Thyroid gland (tissue), 4 donors: ENCODE results near the gene EIF3A.

Experiments used
- POLR2A ChIP-seq, 2 donors: fragments of 450-650 bp; IDR thresholded peaks; one replicate each; pipeline ENCODE4 v1.6.1; 2017; ENCODE audit warnings: antibody characterized with exemption in 2 of 2, mild to moderate bottlenecking in 2 of 2, moderate library complexity in 1 of 2
- TF ChIP-seq, protein P1 (sequence below), 6 experiments: fragments of 200-600 bp in 3 of 6; fragments of 450-650 bp in 3 of 6; sonication (generic) in 3 of 6; IDR thresholded peaks; one replicate each; pipeline ENCODE4 v1.5.1; 2016 to 2019; ENCODE audit warnings: antibody characterized with exemption in 6 of 6, mild to moderate bottlenecking in 2 of 6, inconsistent platforms in 1 of 6, moderate library complexity in 1 of 6

GRCh38 chr10:119029613-119030420, 50.8 kb downstream of the EIF3A start, which contains the start of gene NANOS1:
- TF ChIP-seq, protein P1, sequence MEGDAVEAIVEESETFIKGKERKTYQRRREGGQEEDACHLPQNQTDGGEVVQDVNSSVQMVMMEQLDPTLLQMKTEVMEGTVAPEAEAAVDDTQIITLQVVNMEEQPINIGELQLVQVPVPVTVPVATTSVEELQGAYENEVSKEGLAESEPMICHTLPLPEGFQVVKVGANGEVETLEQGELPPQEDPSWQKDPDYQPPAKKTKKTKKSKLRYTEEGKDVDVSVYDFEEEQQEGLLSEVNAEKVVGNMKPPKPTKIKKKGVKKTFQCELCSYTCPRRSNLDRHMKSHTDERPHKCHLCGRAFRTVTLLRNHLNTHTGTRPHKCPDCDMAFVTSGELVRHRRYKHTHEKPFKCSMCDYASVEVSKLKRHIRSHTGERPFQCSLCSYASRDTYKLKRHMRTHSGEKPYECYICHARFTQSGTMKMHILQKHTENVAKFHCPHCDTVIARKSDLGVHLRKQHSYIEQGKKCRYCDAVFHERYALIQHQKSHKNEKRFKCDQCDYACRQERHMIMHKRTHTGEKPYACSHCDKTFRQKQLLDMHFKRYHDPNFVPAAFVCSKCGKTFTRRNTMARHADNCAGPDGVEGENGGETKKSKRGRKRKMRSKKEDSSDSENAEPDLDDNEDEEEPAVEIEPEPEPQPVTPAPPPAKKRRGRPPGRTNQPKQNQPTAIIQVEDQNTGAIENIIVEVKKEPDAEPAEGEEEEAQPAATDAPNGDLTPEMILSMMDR (IDR thresholded peaks at IDR 0.05), result no peak
- TF ChIP-seq POLR2A (IDR thresholded peaks at IDR 0.05), result peak in 1 of 2 donors; percentile 81
